ENCODE results near the gene PRUNE2.

Gene PRUNE2

DNA sequence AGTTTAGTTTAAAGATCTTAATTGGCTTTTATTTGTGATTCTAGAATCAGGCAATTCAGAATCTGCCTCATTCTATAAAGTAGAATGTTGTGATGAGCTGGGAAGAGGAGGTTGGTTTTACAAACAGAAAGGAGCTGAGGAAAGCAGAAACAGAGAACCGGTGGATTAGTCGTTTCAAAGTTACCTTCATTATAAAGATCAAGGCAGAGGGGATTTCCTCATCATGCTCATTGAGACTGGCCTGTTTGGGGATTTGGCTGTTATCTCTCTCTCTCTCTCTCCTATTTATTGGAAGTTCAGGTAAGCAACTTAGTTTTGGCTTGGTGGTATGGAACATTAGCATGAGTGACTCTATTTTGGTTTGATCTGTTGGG lies 313.0 kb downstream of the PRUNE2 start:
- no peak for DNase-seq

DNA sequence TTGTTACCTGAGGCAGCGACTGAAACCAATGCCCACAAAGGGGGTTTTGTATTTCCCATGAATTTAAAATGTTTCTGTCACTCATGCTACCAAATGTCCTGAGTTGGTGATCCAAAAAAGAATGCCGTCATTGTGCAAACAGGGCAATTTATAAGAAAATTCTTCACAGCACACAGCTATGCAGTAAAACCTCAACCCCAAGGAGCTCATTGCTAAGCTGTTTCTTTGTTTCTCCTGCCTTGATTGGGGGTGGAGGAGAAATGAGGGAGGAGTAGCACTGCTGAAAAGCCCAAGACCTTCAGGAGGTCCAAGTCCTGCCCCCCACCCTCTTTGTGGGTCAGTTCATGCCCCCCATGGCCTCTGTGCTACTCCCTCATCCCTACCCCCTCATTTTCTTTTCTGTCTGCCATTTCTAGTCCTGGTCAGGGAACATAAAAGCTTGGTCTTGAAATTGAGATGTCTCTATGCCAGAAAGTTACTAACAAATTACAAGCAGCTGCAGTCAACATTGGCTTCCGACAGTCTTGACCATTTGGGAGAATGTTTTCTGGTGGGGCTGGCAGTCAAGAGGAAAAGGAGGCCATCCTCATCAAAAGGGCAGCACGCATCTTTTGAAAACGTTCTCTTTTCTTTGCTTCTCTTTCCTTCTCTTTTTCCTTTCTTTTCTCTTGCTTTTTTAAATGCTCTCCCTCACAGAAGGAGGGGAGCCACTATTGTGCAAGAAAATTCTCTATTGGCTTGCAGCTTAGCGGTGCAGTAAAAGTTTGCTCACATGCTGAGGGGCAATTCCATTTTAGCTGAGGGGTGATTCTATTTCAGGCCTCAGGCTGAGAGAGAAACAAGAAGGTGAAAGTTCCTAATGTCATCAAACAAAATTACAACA lies 313.6 kb downstream of the PRUNE2 start:
- no peak for DNase-seq

DNA sequence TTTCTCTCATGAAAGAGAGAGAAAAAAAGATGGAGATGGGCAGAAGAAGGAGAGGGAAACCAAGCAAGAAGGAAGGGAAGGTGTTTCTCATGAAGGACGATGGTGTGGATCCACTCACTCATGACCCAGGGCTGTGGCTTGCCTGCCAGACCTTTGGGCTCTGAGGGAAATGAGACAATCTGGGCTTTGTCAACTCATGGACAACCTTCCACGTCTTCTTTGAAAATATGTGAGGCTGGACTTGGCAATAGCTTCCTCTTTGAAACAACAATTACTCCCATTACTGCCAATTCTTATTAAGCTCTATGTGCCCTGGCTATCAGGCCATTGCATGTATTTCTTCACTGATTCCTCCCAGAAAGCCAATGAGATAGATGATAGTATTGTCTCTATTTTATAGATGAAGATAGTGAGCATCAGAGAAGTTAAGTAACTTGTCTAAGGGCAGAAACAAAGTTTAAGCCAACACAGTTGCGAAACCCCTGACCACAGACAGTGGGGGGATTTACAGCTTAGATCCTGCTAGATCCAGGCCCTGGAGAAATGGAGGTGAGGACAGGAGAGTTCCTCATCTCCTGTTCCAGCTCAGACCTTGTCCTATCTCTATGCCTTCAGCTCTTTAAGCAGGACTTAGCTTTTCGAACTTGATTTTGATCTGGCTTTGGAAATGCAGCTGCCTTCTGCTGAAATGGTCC lies 314.5 kb downstream of the PRUNE2 start:
- no peak for DNase-seq

DNA sequence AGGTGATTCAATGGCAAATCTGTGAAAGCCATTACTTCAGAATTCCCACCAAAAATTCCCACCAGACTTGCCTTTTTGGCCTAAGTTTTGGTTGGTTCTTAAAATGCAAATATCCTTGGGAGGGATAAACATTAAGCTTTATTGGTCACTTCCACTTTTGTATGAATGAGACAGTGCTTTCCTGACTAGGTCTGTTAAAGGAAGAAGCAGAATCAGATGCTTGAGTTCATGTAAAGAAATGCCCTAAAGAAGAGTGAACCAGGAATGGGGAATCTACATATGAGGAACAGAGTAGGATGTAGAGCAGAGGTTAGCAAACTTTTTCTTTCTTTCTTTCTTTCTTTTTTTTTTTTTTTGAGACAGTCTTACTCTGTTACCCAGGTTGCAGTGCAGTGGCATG lies 317.6 kb downstream of the PRUNE2 start:
- no peak for DNase-seq

DNA sequence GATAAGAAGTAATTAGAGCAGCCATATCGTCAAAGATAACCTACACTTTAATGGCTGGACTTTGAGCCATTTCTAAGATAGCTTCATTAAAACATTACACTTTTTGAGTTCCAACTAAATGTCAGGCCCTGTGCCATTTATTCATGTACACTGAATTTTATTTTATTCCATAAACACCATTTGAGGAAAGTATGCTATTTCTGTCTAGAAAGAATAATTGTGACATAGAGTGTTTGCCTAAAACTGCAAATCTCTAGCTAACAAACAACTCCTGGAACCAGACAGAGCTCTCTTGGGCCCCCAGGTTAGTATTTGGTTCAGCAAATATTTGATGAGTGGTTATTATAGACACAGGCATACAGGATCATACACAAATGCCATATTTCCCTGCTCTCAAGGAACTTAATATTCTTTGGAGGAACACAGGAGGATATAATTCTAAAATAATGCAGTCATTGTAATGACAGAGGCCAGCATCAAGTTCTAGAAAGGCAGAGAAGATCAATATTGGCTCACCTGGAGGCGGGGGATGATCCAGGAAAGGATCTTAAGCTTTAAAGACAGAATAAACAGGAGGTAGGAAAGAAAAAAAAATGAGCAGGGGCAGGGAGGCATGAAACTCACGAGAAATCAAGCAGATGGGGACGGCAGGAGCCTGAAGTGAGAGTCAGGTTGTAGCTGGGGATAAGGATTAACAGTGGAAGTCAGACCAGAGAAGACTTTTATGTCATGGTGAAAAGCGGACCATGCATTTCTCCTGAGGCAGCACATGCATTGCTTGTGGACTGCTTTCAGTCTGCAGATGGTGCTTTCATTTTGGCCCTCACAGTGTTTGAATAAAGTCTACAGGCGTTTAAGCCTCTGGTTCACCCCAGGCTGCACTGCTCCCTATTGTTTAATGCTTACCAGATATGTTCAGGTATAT lies 319.3 kb downstream of the PRUNE2 start:
- DNase-seq, result no peak

DNA sequence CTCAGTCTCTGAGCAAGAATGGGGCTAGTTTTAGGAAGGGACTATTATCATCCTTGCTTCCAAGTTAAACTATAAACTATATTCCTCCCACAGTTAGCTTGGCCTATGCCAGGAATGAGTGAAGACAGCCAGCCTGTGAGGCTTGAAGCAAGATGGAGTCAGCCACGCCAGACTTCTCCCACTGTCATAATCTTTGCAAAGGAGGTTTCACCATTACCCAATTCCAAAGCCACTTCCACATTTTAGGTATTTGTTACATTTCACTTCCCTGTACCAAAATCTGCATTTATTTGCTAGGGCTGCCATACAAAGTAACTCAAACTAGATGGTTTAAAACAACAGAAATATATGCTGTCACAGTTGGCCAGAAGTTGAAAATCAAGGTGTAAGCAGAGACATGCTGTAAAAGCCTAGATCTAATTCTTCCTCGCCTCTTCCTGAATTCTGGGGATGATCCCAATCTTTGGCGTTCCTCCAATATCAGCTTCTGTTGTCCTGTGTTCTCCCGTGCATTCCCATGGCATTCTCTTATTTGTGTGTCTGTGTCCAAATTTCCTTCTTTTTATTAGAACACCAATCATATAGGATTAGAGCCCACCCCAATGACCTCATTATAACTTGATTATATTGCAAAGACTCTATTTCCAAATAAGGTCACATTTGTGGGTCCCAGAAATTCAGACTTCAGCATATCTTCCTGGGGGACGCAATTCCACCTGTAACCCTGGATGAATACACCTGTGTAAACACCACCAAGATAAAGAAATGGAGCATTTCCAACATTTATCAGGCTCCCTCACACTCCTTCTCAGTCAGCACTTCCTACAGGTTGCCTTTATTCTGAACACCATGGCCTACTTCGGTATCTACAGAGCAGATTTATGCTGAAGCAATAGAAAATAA lies 320.2 kb downstream of the PRUNE2 start:
- no peak for DNase-seq

DNA sequence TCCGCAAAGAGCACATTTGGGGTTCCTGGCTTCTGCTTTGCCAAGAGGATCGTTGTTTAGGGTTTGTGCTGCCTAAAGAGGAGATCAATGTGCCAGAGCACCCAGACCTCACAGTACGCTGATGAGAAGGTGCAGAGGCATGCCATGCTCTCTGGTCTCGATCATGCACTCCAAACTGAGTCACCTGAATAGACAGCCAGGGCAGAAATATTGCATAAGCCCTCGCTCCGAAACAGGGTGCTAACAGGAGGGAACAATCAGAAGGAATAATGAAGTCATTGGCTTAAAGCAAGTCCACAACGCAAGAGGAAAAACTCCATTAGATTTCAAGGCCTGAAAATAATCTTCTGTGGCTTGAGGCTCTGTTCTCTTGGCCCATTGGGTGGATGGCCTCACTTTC lies 322.7 kb downstream of the PRUNE2 start:
- DNase-seq, result no peak

DNA sequence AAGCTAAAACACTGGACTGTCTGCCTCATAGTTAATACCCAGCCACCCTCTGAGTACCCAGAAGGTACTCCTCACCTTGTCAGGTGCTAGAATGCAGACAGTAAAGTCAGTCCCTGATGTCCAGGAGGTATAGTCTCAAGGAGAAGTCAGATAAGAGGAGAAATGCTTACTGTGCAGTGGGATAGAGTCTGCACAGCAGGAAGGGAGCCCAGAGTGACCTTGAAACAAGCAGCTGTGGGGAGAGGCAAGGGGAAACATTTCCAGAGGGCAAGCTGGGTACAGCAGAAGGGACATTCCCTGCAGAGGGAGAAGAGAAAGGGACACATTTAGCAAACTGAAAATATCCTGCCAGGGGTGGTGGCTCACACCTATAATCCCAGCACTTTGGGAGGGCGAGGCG lies 324.2 kb downstream of the PRUNE2 start:
- DNase-seq, result no peak

DNA sequence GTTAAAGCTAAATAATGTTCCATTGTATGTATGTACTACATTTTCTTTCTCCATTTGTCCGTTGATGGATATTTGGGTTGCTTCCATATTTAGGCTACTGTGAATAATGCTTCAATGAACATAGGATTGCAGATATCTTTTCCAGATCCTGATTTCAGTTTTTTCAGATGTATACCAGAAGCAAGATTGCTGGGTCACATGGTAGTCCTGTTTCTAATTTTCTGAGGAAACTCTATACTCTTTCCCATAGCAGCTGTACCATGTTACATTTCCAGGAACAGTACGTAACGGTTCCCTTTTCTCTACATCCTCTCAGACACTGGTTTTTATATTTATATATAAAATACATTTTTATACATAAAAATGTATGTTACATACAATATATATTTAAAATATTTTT lies 325.1 kb downstream of the PRUNE2 start:
- no peak for DNase-seq

DNA sequence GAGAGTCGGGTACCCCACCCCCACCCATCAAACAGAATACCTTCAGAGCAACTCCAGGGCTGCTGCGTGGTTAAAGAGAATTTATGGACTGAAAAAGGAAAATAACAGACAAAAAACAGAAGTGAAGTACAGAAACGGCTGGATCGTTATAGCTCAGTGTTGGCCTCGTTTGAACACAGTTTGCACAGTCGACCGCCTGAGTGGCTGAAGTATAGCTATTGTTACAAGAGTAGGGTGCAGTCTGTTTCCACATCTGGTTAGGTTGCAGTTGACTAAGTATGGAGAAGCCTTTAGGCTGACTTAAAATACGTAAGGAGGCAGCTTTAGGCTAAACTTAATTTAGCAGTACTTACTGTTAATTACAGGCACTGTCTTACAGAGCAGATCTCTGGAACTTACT lies 325.7 kb downstream of the PRUNE2 start:
- DNase-seq, result no peak

DNA sequence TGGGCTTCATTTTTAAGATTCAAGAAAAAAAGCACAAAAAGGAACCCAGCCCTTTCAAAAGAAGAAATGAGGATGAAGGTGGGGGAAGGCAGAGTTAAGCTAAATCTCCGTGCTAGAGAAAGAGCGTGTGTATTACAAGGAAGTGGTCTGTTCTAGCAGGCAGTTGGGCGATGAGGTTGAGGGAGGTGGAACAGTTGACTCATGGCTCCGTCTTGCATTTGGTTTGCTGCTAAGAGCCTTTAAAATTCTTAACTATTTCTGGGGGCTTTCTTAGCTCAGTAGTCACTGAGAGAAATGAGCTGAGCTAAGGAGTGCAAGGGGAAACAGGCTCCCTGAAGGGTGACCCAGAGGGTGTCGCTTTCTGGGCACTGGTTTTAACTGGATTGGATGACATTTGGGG lies 329.6 kb downstream of the PRUNE2 start:
- DNase-seq, result no peak

DNA sequence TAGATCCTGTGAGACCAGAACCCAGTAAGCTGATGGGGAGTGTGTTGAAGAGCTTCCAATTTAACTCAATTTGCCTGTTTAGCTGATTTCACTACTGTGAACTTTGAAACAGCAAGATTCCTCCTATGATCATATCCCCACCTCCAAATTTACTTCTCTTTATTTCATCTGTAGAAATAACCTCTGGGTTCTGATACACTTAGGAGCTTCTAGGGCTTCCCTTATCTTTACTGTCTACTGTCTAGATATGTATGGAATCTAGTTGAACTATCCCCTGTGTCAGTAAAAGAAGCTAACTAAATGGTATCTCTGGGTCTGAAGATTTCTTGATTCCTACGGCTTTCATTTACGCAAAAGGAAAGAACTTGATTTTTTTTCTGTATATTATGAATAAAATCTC lies 330.2 kb downstream of the PRUNE2 start:
- DNase-seq, result no peak

DNA sequence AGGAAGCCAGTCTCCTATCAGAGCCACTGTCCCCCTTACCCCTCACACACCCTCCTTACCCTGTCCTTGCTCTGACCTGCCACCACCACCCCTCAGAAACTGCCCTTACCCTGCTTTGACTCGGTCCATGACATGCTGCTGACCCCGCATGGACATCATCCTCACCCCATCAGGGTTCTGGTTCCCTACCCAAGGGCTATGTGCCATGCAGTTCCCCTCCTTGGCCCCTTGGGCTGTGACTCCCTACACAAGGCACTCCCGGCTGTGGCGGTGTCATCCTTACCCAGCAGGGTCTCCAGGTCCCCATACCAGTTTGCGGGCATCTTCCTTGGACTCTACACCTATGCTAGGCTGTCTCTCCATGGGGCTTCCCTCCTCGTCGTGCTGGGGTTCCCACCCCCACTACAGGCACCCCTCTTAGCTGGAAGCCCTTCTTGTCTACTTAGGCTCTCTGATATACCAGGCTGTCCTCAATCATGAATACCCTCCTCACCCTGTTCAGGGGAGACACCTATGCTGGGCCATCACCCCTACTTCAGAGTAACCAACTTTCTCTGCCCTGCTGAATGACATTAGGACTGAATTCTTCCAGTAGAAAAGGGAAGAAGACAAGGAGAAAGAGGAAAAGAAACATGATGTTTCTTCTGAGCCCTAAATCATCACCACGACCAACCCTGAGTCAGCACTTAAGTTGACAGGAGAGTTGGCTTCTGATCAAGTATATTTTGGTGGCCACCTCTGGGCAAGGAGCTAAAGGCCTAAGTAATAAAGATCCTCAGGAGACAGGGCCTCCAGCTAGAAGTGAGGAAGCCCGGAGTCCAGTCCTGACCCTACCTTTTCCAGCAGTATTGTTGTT lies 331.8 kb downstream of the PRUNE2 start:
- no peak for DNase-seq

DNA sequence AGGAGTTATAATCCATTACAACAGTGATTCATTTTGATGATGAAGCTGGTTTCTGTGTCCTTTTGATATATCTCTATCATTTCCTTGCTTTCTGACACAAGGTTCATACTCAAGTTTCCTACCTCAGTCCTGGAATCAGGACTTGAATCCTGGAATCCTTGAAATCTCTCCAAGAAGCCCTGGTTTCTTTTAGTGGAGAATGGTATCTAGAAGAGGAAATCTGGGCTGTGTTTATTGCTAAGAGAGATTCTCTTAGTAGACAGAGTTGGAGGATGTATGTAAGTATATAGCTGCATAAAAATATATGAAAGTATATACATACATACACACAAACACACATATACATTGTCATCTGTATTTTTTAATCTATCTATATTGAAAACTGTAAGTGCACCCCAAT lies 332.5 kb downstream of the PRUNE2 start:
- no peak for DNase-seq

DNA sequence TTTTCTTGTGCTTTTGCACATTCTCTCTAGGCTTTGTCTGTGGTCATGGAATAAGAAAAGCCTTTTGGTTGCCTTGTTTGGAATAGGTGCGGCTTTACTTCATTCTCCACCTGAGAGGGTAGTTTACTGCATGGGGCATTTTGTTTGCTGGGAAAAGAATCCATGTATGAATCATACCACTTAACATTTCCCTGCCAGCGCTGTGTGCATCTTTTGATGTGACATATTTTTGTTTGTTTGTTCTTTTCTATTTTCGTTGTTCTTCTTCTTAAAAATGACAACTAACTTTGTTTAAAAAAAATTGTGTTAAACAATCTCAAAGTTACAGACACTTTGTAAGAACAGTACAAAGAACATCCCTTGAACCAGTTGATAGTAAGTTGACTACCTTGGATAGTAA lies 333.8 kb downstream of the PRUNE2 start:
- no peak for DNase-seq

DNA sequence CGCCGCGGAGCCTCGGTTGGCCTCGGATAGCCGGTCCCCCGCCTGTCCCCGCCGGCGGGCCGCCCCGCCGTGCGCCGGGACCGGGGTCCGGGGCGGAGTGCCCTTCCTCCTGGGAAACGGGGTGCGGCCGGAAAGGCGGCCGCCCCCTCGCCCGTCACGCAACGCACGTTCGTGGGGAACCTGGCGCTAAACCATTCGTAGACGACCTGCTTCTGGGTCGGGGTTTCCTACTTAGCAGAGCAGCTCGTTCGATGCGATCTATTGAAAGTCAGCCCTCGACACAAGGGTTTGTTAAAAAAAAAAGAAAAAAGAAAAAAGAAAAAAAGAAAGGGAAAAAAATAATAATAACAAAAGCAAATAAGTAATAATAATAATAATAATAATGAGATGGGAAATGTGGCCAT lies 334.2 kb downstream of the PRUNE2 start:
- no peak for DNase-seq

DNA sequence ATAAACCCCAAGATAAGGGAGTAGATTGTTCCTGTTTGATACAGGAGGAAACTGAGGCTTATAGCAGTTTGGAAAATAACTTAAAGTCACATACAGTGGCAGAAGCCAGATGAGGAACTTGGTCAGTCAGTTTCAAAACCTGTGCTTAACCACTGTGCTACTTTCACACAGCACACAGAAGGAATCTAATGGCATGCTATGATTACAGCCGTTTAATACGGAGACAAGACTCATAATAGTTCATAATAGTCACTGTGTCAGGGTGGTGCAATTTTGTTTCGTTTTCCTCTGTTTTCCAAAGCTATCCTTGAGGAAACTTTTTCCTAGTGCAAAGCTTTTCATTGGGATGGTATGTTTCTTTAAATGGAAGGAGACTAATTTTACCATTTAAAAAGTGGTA lies 334.6 kb downstream of the PRUNE2 start:
- no peak for DNase-seq

DNA sequence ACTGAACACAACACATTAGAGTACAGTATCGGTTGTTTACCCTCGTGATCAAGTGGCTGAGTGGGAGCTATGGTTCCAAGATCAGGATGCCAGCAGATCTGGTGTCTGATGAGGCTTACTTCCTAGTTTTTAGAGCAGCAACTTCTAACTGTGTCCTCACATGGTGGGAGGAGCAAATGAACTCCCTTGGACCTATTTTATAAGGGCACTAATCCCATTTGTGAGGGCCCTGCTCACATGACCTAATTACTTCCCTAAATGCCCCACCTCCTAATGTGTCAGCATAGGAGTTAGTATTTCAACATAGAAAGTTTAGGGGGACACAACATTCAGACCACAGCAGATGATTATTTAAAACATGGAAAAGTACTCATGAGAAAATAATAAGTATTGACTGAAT lies 335.1 kb downstream of the PRUNE2 start:
- no peak for DNase-seq

DNA sequence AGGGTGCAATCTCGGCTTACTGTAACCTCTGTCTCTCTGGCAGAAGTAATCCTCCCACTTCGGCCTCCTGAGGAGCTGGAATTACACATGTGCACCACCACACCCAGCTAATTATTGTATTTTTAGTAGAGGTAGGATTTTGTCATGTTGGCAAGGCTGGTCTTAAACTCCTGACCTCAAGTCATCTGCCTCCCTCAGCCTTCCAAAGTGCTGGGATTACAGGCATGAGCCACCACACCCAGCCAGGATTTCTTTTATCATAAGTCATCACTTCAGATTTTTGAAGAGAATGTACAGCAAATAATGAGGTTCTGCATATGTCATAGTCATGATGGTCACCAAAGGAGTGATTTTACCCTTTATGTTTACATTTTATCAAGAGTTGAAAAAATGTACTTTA lies 338.8 kb downstream of the PRUNE2 start:
- DNase-seq, result no peak

DNA sequence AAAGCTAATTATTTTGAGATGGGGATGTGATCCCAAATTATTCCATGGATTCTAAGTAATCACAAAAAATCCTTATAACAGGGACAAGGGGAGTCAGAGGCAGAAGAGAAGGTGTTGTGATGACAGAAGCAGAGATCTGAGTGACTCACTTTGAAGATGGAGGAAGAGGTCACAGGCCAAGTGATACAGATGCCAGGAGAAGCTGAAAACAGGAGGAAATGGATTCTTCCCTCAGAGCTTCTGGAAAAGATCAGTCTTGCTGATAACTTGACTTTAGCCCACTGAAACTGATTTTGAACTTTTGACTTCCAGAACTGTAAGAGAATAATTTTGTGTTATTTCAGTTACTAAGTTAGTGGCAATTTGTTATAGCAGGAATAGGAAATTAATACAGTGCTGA lies 341.6 kb downstream of the PRUNE2 start:
- DNase-seq, result no peak

DNA sequence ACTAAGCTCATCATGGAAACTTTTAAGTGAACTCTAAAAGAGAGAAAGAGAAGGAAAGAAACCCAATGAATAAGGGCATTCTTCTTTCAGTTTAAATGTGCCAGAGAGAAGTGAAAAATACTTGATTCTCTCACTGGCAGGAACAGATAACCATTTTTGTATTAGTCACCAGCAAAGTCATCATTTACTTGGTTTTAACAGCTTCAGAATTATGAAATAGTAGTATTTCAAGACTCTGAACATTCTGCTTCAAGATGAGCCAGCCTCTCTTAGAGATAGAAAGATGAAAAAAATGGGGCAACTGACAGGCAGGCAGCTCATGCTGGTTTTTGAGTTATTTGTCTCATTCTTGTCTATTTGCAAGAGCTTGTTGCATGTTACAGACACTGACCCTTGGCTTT lies 343.4 kb downstream of the PRUNE2 start:
- no peak for DNase-seq
